ENCODE data around the gene PAFAH1B2. TPM values are rescaled to one million over a fixed set of nuclear protein-coding genes. Genes with fewer than 3 reads are reported as not detected.
A peak's percentile ranks its signal among the peaks of the same experiment; 100 is the strongest.

PAFAH1B2 gene
- total and polyA plus RNA-seq, 10 of the 15 experiments (the other 5 are each of a cell fraction or from before 2014, with no cell fraction given): 17.6 to 64.8 (median 47.6) TPM

DNA sequence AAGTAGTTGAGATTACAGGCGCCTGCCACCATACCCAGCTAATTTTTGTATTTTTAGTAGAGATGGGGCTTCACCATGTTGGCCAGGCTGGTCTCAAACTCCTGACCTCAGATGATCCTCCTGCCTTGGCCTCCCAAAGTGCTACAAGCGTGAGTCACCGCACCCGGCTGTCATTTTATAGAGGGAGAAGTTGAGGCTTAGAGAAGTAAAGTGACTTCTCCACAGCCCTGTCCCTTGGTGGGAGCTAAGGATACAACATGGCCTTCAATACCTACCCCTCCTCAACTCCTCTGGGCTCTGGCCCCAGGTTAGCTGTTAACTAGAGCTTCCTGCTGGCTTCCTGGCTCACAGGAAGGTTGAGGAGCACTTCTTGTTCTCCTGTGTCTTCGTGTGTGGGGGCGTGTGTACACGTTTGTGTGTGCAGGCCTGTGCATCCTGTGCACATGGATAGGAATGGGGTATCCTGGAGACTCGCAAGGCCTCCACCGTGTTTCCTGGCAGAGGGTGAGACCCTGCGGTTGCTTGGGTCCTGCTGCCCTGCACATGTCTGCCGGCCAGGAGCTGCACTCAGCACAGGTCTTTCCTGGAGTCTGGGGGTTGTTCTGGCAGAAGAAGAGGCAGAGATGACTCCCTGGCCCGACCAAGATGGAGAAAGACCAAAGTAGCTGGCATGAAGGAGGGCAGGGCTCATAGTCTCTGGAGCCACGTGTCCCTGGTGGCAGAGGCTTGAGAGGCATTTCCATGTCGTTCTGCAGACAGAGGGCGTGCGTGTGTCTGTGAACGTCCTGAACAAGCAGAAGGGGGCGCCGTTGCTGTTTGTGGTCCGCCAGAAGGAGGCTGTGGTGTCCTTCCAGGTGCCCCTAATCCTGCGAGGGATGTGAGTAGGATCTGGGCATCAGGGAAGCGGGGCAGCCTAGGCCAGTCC is 36.8 kb downstream of the PAFAH1B2 start:
- no peaks in the 10 kb centered on the region for H3K9me3 ChIP-seq (replicated peaks; ENCODE audit: control insufficient read depth, insufficient read depth, low read length)
- peak overlapping the region; percentile 77 for H3K4me2 ChIP-seq (ENCODE audit: control insufficient read depth, insufficient read depth)
- peak; percentile 66 for ATAC-seq
- SMC1A ChIA-PET (ENCODE audit: uncharacterized antibody, unreplicated experiment): interaction anchor here (0.6 to 6.9 kb wide), 21 partner anchors 8 to 393 kb away, joined by 3 to 187 read pairs (median 5); partner anchors contain the start of genes PAFAH1B2, PCSK7, RNF214 and SIK3
- CTCF ChIA-PET: interaction anchor here (0.6 to 10.3 kb wide), 44 partner anchors 8 to 448 kb away, joined by 3 to 422 read pairs (median 6); partner anchors contain the start of genes APOA5, CEP164, PAFAH1B2 and PCSK7
- BruUV-seq (replicated peaks): no TSS peak
- H3K27ac ChIP-seq (ENCODE audit: control insufficient read depth, insufficient read depth): peak overlapping the region; percentile 73
- POLR2A ChIA-PET: interaction anchor here (0.5 to 5.5 kb wide), 10 partner anchors 9 to 634 kb away, joined by 3 to 51 read pairs (median 6); partner anchors contain the start of genes PAFAH1B2, PCSK7 and RNF214
- in situ Hi-C loops (cut with MboI): no loop called here
- no peaks in the 10 kb centered on the region for H4K20me1 ChIP-seq (ENCODE audit: control insufficient read depth, insufficient read depth)
- peaks cover 22% of the 10 kb centered on the region for H3K4me1 ChIP-seq (ENCODE audit: control insufficient read depth, insufficient read depth, low read length)
- DNase-seq (ENCODE audit: low read depth, low spot score): peak; percentile 46
- FAIRE-seq: peak; percentile 85
- no peak overlapping the region for H3K4me3 ChIP-seq
- RAD21 ChIA-PET (ENCODE audit: unreplicated experiment): interaction anchor here (0.6 to 6.9 kb wide), 20 partner anchors 8 to 807 kb away, joined by 3 to 159 read pairs (median 4); partner anchors contain the start of genes CEP164, PAFAH1B2, PCSK7 and RNF214
- H3K9ac ChIP-seq (ENCODE audit: control insufficient read depth, insufficient read depth, low read length): peak overlapping the region; percentile 87; the same call in 1 of the 2 replicates
- peak overlapping the region; percentile 64 for H2AFZ ChIP-seq (ENCODE audit: control insufficient read depth, low read depth, low read length)
- intact Hi-C loops (cut with micrococcal nuclease; ENCODE audit: unreplicated experiment): loop anchor here (1.0 kb wide), 1 partner anchor 45 kb away; no protein-coding TSS in a partner anchor
- peaks cover 2 to 8% of the 10 kb centered on the region in 2 experiments; a peak in 3 of 4 replicates for H3K36me3 ChIP-seq (ENCODE audit: control insufficient read depth in 2 of 2, insufficient read depth in 2 of 2, low read length in 1 of 2)
- 37% methylated on average over 22 of the region's 22 CpGs for WGBS (ENCODE audit: insufficient coverage, insufficient replicate concordance, low lambda C conversion rate, missing lambda C conversion rate)
- H3K27me3 ChIP-seq (replicated peaks in 1 of 2; ENCODE audit: control insufficient read depth in 2 of 2, insufficient read depth in 2 of 2, low read length in 1 of 2): no peaks in the 10 kb centered on the region
- H3K79me2 ChIP-seq (ENCODE audit: control insufficient read depth, insufficient read depth, low read length): peaks cover 8% of the 10 kb centered on the region
- TF ChIP-seq SPI1 (IDR thresholded peaks at IDR 0.05; ENCODE audit: borderline replicate concordance, insufficient read depth, low read depth, low read length): no peak
- TF ChIP-seq ESRRA (IDR thresholded peaks at IDR 0.05; ENCODE audit: low read length): no peak
- TF ChIP-seq BMI1 (IDR thresholded peaks at IDR 0.05; ENCODE audit: borderline replicate concordance): no peak
- peak; percentile 35; the same call in 1 of the 2 replicates for TF ChIP-seq LARP7 (IDR thresholded peaks at IDR 0.05)
- TF ChIP-seq ZSCAN29 (IDR thresholded peaks at IDR 0.05): no peak
- TF ChIP-seq SP1 (IDR thresholded peaks at IDR 0.05; ENCODE audit: low read depth, low read length): no peak
- no peak for TF ChIP-seq ASH2L (IDR thresholded peaks at IDR 0.05; ENCODE audit: borderline replicate concordance, low read depth)
- TF ChIP-seq, protein P1, sequence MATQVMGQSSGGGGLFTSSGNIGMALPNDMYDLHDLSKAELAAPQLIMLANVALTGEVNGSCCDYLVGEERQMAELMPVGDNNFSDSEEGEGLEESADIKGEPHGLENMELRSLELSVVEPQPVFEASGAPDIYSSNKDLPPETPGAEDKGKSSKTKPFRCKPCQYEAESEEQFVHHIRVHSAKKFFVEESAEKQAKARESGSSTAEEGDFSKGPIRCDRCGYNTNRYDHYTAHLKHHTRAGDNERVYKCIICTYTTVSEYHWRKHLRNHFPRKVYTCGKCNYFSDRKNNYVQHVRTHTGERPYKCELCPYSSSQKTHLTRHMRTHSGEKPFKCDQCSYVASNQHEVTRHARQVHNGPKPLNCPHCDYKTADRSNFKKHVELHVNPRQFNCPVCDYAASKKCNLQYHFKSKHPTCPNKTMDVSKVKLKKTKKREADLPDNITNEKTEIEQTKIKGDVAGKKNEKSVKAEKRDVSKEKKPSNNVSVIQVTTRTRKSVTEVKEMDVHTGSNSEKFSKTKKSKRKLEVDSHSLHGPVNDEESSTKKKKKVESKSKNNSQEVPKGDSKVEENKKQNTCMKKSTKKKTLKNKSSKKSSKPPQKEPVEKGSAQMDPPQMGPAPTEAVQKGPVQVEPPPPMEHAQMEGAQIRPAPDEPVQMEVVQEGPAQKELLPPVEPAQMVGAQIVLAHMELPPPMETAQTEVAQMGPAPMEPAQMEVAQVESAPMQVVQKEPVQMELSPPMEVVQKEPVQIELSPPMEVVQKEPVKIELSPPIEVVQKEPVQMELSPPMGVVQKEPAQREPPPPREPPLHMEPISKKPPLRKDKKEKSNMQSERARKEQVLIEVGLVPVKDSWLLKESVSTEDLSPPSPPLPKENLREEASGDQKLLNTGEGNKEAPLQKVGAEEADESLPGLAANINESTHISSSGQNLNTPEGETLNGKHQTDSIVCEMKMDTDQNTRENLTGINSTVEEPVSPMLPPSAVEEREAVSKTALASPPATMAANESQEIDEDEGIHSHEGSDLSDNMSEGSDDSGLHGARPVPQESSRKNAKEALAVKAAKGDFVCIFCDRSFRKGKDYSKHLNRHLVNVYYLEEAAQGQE (IDR thresholded peaks at IDR 0.05; ENCODE audit: low read depth, low read length): no peak
- TF ChIP-seq POLR2AphosphoS2 (IDR thresholded peaks at IDR 0.05; ENCODE audit: low read depth, low read length): no peak
- TF ChIP-seq ZNF274 (IDR thresholded peaks at IDR 0.05; ENCODE audit: insufficient read depth, insufficient read length): no peak
- peak; percentile 39; the same call in 1 of the 2 replicates for TF ChIP-seq PKNOX1 (IDR thresholded peaks at IDR 0.05)
- TF ChIP-seq SMAD5 (IDR thresholded peaks at IDR 0.05; ENCODE audit: low read depth): no peak
- no peak for TF ChIP-seq TCF7 (IDR thresholded peaks at IDR 0.05; ENCODE audit: borderline replicate concordance)
- TF ChIP-seq IRF4 (IDR thresholded peaks at IDR 0.05; ENCODE audit: low read depth, low read length): no peak
- no peak for TF ChIP-seq JUND (IDR thresholded peaks at IDR 0.05; ENCODE audit: low read depth, low read length)
- no peak for TF ChIP-seq PML (IDR thresholded peaks at IDR 0.05; ENCODE audit: low read length)
- TF ChIP-seq, protein P2, sequence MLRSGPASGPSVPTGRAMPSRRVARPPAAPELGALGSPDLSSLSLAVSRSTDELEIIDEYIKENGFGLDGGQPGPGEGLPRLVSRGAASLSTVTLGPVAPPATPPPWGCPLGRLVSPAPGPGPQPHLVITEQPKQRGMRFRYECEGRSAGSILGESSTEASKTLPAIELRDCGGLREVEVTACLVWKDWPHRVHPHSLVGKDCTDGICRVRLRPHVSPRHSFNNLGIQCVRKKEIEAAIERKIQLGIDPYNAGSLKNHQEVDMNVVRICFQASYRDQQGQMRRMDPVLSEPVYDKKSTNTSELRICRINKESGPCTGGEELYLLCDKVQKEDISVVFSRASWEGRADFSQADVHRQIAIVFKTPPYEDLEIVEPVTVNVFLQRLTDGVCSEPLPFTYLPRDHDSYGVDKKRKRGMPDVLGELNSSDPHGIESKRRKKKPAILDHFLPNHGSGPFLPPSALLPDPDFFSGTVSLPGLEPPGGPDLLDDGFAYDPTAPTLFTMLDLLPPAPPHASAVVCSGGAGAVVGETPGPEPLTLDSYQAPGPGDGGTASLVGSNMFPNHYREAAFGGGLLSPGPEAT (IDR thresholded peaks at IDR 0.05; ENCODE audit: low read depth): no peak
